Activated CD8-positive, alpha-beta memory T cell treated with anti-CD3 and anti-CD28 coated beads for 4 hours (primary cell): ENCODE measurements around the gene SMCHD1.
"Not testable (repeated sequence)": the region's sequence is repeated elsewhere in the genome, so short reads cannot be mapped to it uniquely, and the experiment has no call there.

ENCODE experiments used
- DNase-seq, 2 donors: peaks; one replicate each; pipeline ENCODE4 v3.0.0-alpha.2; 2020; ENCODE audit warnings: low read depth in 2 of 2

Gene SMCHD1

DNA sequence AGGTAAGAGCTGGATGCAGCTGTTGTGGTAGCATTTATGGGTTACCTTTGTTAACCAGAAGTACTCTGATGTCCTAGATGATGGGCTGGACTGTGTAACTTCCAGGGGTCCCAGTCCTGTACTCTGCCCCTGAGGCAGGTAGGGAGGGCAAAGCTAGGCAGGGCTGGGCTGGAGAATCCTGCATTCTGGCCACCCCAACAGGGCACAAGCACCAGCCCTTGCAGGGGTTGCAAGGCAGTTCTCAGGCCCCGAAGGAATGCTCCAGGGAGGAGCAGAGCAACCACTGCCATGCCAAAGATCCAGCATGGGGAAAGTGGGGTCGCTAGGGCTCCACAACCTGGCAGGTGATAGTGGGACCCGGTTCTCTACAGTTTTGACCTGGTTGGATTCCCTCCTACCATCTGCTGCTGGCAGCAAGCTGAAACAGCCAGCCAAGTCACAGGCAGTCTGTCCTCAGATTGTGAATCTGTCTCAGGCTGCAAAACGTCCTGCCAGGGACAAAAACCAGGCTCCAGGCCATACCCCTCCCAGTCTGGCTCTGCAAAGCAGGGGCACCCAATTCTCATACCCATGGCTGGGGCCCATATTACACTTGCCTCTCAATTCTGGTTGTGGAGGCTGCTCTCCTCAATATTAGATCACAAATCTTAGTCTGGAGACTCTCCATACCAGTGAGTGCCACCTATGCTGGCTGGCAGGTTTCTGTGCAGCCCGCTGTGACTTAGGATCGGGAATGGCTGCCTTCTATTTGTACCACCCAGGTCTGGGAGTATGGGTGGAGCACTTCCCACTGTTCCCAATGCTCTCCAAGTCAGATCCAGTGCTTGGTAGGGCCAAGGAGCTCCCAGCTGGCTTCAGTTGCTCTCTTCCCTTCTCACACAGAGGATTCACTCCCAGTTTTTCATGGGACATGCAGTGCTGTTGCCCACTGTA is 61.1 kb downstream of the SMCHD1 start:
- DNase-seq: no peak

DNA sequence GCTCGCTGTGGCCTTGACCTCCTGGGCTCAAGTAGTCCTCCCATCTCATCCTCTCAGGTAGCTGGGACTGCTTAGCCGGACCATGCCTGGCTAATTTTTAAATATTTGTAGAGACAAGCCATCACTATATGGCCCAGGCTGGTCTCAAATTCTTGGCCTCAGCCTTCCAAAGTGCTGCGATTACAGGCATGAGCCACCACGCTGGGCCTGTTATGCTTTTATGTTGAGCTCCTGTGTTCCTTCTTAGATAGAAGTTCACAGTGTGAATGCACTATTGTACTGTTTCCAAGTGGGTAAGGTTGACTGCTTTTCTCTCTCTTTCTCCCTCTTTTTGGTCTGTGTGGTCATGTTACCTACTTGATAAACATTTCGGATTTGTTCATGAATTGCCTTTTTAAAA is 61.9 kb downstream of the SMCHD1 start:
- DNase-seq: no peak

DNA sequence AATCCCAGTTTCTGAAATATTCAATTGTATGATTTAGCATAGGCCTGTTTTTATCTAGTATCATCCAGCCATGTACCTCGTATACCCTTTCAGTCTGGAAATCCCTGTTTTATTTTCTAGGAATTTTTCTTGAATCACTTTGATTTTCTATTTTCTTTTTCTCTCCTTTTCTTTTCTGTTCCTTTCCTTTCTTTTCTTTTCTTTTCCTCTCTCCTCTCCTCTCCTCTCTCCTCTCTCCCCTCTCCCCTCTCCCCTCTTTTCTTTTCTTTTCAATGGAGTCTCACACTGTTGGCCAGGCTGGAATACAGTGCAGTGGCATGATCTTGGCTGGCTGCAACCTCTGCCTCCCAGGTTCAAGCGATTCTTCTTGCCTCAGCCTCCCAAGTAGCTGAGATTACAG is 63.5 kb downstream of the SMCHD1 start:
- no peak for DNase-seq

DNA sequence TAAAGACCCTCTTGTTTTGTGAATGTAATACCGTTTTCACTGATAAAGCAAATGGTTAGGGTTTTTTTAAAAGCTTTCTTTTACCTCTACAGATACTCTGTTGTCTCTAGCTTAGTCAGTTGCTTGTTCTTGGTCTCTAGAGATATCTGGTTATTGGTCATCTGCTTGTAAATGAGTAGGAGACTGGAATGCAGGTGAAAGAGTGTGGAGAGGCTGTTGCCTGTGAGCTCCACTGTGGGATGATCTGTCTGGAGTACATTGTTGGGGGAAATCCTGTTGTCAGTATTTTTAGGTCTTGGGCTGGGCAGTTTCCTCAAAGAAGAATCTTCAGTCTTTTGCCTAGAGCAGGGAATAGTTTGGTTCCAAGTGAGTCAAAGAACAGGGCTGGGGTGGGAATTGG is 67.7 kb downstream of the SMCHD1 start:
- no peak for DNase-seq

DNA sequence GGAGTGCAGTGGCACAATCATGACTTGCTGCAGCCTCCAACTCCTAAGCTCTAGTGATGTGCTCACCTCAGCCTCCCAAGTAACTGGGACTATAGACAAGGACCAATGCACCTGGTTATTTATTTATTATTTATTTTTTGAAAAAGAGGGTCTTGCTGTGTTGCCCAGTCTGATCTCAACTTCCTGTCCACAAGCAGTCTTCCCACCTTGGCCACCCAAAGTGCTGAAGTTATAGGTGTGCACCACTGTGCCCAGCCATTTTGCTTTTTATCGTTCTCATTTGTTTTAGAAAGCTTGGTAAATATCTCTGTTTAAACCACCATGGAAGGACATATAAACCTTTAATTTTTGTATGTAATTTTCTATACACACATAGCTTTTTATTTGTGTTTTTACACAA is 74.2 kb downstream of the SMCHD1 start:
- no peak for DNase-seq

DNA sequence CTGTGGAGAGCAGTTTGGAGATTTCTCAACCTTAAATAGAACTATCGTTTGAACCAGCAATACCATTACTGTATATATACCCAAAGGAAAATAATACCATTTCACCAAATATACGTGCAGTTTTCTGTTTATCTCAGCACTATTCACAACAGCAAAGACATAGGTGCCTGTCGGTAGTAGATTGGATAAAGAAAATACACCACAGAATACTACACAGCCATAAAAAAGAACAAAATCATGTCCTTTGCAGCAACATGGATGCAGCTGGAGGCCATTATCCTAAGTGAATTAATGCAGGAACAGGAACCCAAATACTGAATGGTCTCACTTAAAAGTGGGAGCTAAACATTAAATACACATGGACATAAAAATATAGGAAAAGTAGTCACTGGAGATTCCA is 81.3 kb downstream of the SMCHD1 start:
- no peak for DNase-seq

DNA sequence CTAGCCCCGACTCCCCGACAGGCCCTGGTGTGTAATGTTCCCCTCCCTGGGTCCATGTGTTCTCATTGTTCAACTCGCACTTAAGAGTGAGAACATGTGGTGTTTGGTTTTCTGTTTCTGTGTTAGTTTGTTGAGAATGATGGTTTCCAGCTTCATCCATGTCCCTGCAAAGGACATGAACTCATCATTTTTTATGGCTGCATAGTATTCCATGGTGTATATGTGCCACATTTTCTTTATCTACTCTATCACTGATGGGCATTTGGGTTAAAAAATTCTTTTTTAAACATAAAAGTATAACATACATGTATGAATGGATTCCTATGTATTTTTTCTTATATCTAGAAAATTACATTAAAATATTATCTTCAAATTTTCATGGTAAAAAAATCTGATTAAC is 84.6 kb downstream of the SMCHD1 start:
- not testable (repeated sequence) for DNase-seq

DNA sequence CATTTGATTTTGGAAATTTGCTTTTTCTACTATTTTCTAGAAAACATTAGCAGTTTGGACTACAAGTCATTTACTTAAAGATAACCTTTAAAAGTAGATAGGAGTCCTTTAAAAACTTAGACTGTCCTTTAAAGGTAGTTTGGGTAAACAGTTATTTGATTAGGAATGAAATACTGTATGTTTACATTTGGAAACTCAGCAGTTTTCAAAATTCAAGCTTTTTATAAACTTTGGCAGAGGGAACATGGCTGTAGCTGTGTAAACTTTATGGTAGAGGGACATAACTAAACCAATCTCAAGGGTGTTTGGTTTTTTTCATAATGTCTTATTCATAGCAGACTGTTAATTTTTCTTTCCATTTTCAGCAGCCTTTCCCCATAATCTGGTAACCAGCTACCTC is 90.7 kb downstream of the SMCHD1 start:
- DNase-seq: no peak

DNA sequence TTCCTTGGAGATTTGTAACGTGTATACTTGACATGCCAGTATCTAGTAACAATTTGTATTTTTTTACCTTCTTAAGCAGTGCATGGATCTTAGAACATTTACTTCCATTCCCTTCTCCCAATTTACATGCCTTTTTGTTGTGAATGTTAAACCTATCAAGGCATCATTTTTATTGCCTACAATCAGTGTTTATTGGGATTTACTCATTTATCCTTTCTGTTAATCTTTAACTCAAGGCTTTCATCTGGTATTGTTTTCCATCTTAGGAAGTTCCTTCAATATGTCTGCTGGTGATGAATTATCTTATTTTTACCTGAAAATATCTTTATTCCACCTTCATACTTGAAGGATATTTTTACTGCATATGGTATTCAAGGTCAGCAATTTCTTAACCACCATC is 102.8 kb downstream of the SMCHD1 start:
- no peak for DNase-seq

DNA sequence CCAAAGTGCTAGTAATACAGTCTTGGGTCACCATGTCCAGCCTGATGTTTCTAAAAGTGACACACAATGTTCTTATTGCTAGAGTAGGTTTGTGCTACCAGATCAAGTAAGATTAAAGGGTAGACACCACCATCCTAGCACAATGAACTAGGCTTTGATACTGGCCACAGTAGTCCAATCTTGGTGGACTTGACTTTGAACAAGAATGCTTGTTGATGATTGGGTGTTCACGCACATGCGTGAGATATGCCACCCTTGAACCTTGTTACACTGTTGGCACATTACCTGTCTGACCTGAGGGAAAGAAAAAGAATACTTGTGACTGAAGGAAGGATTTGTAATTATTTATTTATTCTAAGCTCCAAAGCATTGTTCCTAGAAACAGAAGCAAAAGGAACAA is 119.1 kb downstream of the SMCHD1 start:
- no peak for DNase-seq

DNA sequence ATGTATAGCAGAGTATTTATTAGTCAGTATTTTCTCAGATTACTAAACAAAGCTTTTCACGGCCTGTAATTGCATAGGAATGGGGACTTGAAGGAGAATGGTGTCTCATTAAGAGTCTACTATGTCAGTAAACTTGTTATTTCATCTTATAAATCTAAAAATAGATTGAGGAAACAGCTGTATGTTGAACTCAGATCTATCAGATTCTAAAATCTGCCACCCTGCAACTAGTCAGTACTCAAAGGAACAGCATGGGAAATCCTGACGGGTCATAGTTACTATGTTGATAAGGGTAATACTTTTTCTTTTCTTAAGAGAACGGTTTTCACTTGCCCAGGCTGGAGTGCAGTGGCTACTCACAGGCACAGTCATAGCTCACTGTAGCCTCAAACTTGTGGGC is 121.1 kb downstream of the SMCHD1 start:
- no peak for DNase-seq

DNA sequence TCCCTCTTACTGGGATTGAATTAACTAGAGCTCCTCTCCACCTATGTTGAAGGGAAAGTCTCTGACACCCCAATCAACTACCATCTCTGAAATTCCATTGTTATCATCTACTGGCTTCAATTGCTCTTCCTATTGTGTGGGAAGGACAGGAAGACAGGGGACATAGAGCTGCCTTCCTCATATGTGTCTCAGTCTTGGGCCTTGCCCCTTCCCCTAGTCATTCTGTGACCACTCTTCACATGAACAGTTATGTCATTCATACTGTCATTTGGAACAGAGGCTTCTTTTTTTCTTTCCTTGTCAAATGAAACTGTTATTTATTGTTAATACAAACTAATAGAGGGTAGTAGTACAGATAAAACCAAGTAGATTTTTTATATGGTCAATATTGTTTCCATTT is 121.7 kb downstream of the SMCHD1 start:
- no peak for DNase-seq

DNA sequence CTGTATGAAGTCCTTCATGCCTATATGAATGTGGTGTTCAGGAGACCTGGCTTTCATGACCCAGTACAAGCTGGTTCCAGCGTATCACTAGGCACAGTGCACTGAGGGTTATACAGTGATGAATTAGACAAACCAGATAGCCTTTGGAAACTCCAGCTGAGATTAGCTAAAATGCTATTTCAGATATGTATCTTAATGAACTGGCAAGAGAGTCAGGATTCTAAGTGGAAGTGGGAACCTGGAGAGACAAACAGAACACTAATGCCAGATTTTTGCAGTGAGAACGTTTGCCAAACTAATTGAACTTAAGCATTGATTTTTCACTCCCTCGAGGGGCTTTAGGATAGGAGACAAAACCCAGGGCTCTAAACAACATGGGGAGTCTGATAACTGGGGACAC is 125.2 kb downstream of the SMCHD1 start:
- no peak for DNase-seq

DNA sequence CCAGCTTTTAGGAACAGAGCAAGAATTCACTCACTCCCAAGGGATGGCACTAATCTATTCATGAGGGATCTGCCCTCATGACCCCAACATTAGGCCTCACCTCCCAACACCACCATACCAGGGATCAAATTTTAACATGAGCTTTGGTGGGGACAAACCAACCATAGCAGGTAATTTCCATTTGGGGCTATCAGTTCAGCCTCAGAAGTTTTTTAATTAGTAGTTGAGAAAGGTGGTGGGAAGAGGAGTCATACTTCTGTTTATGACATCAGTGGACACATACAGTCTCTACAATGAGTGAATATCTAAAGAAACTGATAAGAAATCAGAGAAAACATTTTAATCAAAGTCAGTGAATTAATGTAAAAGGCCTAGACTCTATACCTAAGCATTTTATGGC is 131.7 kb downstream of the SMCHD1 start:
- no peak for DNase-seq

DNA sequence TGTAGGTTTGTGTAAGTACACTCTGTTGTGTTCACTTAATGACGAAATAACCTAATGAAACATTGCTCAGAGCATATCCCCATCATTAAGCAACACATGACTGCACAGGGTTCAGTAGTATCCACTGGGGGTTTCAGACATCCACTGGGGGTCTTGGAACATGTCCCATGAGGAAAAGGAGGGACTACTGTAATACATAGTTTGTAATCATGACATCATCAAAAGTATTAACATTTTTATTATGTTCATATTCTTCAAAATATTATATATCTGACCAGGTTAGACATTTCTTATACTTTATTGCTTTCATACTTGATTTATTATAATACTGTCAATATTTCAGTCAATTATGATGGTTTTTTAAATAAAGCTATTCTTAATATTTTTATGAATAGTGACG is 136.9 kb downstream of the SMCHD1 start:
- DNase-seq: no peak

DNA sequence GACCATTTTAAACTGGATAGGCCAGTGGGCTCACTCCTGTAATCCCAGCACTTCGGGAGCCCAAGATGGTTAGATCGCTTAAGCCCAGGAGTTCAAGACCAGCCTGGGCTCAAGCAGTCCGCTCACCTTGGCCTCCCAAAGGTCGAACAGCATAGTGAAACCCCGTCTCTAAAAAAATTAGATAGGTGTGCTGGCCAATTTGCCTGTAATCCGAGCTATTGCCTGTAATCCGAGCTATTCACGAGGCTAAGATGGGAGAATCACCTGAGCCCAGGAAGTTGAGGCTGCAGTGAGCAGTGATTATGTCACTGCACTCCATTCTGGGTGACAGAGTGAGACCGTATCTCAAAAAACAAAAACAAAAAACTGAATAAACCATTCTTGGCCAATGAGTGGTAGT is 138.6 kb downstream of the SMCHD1 start:
- no peak for DNase-seq

DNA sequence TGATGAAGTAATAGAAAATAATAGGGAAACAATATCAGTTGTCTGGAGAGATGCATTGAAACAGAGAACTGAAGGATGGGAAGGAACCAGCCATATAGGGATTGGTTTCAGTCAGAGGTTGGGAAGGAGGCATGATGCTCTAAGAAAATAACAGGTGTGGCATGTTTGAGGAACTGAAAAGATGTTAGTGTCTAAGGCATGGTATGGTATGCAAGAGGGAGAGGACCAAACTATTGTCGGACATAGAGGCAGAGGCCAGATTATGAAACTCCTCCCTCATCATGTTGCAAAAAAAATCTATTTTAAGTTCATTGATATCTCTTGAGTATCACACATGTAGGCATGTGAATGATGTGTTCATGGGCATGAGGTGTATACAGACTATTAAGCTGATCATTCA is 142.4 kb downstream of the SMCHD1 start:
- no peak for DNase-seq

DNA sequence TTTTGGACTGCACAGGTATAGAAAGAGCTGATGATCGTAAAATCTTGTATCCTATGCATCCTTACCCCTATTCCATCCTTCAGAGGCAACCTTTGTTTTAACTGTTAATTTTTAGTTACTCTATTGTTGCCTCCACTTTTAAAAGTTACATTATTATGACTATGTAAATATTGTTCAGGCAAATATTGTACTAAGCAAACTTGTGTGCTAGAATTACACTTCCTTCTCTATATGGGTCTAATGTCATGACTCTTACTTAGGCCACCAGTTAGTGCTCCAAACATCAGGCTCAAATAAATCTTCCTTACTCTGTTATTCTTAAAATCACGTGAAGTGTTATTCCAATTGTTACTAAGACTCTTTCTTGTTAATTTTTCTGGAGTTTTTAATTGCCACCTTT is 143.8 kb downstream of the SMCHD1 start:
- no peak for DNase-seq

DNA sequence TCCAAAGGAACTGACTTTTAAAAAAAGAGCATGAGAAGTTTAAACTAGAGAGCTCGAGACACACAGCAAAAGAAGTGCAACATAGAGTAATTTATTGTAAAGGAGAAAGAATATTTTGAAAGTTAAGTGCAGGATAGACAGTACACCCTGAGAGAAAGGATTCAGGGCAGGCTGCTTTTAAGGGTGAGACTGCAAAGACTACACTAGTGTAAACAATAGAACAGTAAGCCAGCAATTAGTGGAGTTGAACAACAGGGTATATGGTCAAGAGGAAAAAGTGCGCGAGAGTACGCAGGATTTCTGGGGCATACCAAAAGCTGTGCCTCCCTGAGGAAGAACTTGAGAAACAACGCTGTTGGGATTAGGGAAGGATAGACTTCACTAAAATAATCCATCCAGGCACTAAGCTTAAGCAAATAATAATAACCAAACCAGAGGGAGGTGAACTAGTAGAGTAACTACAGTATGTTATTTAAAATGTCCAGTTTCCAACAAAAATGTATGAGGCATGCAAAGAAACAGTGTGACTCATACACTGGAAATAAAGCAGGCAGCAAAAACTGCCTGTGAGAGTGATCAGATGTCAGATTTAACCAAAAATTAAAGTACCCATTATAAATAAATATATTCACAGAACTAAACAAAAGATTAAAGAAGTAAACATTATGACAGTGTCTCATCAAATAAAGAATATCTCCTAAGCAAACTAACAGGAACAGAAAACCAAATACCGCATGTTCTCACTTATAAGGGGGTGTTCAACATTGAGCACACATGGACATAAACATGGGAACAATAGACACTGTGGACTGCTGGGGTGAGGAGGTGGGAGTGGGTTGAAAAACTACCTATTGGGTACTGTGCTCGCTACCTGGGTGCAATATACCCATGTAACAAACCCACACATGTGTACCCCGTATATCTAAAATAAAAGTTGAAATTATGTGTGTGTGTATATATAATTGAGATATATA is 150.7 kb downstream of the SMCHD1 start:
- DNase-seq: no peak

DNA sequence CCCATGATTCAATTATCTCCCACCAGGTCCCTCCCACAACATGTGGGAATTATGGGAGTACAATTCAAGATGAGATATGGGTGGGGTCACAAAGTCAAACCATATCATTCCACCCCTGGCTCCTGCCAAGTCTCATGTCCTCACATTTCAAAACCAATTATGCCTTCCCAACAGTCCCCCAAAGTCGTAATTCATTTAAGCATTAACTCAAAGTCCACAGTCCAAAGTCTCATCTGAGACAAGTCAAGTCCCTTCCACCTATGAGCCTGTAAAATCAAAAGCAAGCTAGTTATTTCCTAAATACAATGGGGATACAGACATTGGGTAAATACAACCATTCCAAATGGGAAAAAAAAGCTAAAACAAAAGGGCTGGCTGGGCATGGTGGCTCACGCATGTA is 153.1 kb downstream of the SMCHD1 start:
- not testable (repeated sequence) for DNase-seq

DNA sequence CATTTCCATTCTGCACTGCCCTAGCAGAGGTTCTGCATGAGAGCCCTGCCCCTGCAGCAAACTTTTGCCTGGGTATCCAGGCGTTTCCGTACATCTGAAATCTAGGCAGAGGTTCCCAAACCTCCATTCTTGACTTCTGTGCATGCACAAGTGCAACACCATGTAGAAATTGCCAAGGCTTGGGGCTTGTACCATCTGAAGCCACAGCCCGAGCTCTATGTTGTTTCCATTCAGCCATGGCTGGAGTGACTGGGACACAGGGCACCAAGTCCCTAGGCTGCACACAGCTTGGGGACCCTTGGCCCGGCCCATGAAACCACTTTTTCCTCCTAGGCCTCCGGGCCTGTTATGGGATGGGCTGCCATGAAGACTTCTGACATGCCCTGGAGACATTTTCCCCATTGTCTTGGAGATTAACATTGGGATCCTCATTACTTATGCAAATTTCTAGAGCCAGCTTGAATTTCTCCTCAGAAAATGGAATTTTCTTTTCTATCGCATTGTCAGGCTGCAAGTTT is 154.2 kb downstream of the SMCHD1 start:
- DNase-seq: not testable (repeated sequence)

DNA sequence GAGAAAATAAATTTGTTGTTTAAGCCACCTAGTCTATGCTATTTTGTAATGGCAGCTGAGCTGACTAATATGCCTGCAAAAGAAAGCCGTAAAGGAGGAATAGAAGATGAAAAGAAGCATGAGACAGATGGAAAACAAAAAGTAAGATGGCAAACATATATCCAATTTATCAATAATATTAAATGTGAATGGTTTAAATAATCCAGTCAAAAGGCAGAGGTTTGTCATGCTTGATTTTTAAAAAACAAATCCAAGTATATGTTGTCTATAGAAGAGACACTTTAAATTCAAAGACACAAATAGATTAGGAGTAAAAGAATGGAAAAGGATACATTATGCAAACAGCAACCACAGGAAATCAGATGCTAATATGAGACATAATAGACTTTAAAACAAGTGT is 155.9 kb downstream of the SMCHD1 start:
- DNase-seq: no peak

DNA sequence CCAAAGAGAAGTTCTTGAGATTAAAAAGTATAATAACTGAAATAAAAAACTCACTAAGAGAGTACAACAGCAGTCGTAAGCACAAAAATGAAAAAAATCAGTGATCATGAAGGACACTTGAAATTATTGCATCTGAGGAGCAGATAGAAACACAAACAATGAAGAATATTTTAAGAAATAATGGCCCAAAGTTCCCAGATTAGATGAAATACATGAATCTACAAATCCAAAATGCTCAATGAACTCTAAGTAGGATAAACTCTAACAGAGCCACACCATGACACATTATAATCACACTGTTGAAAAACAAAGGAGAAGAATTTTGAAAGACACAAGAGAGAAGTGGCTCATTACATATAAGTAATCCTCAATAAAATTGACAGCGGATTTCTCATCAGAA is 159.4 kb downstream of the SMCHD1 start:
- DNase-seq: no peak
